Ectodermal cell (in vitro differentiated cells): ENCODE data around the gene ADCY3.

Experiments
- H3K27ac ChIP-seq: 2 replicates; pipeline ENCODE4 v1.7.0; 2013; ENCODE audit warnings: mild to moderate bottlenecking, low read depth, low read length; ENCODE audit not compliant: insufficient read depth, poor library complexity, severe bottlenecking
- H3K27me3 ChIP-seq: 2 replicates; pipeline ENCODE4 v1.7.0; 2013; ENCODE audit warnings: mild to moderate bottlenecking, low read length; ENCODE audit not compliant: insufficient read depth, control insufficient read depth, poor library complexity, severe bottlenecking
- H3K36me3 ChIP-seq: one replicate; pipeline ENCODE4 v1.7.0; 2013; ENCODE audit warnings: low read length; ENCODE audit not compliant: control insufficient read depth, insufficient read depth
- H3K4me1 ChIP-seq: one replicate; pipeline ENCODE4 v1.7.0; 2013; ENCODE audit warnings: low read length; ENCODE audit not compliant: control insufficient read depth, insufficient read depth
- H3K4me3 ChIP-seq: 2 replicates; pipeline ENCODE4 v1.7.0; 2013; ENCODE audit warnings: low read depth, low read length, control low read depth; ENCODE audit not compliant: insufficient read depth
- H3K9me3 ChIP-seq: 2 replicates; pipeline ENCODE4 v1.7.0; 2013; ENCODE audit warnings: mild to moderate bottlenecking, low read length, moderate library complexity; ENCODE audit not compliant: control insufficient read depth
- WGBS, 2 experiments: methylation state at CpG; one replicate each; pipeline ENCODE4 v1.1.7; 2013; ENCODE audit warnings: missing lambda C conversion rate in 2 of 2; 5-methylcytosine and 5-hydroxymethylcytosine counted together

The ADCY3 gene

GRCh38 chr2:24948506-24948905 is 28.5 kb upstream of the ADCY3 start:
- Histone ChIP-seq H3K4me1 (no peaks in the 10 kb centered on the region), H3K27me3 (no peaks in the 10 kb centered on the region), H3K9me3 (no peaks in the 10 kb centered on the region), H3K27ac (no peak overlapping the region), H3K36me3 (peaks cover 14% of the 10 kb centered on the region), H3K4me3 (no peak overlapping the region)
- 90 to 95% methylated on average over 6 of the region's 6 CpGs for WGBS, 2 experiments

GRCh38 chr2:24947561-24948157 is 27.6 kb upstream of the ADCY3 start:
- Histone ChIP-seq H3K4me3 (no peak overlapping the region), H3K27me3 (no peaks in the 10 kb centered on the region), H3K27ac (no peak overlapping the region), H3K9me3 (no peaks in the 10 kb centered on the region), H3K4me1 (no peaks in the 10 kb centered on the region), H3K36me3 (peaks cover 14% of the 10 kb centered on the region)
- 92 to 95% methylated on average over 3 of the region's 3 CpGs for whole genome bisulfite sequencing, 2 experiments

GRCh38 chr2:24945907-24946306 is 25.9 kb upstream of the ADCY3 start:
- 95 to 98% methylated on average over 3 to 4 of the region's 4 CpGs for WGBS, 2 experiments
- Histone ChIP-seq H3K4me3 (no peak overlapping the region), H3K27ac (no peak overlapping the region), H3K9me3 (no peaks in the 10 kb centered on the region), H3K4me1 (no peaks in the 10 kb centered on the region), H3K36me3 (peaks cover 11% of the 10 kb centered on the region), H3K27me3 (no peaks in the 10 kb centered on the region)

- Histone ChIP-seq H3K4me1 (no peaks in the 10 kb centered on the region), H3K27ac (no peak overlapping the region), H3K27me3 (no peaks in the 10 kb centered on the region), H3K4me3 (no peak overlapping the region), H3K36me3 (peaks cover 11% of the 10 kb centered on the region), H3K9me3 (no peaks in the 10 kb centered on the region)
- WGBS, 2 experiments, result 94 to 96% methylated on average over 6 to 7 of the region's 7 CpGs
Observed at GRCh38 chr2:24943427-24944053, 23.5 kb upstream of the ADCY3 start.

- Histone ChIP-seq H3K4me3 (no peak overlapping the region), H3K27ac (no peak overlapping the region), H3K36me3 (no peaks in the 10 kb centered on the region), H3K9me3 (no peaks in the 10 kb centered on the region), H3K4me1 (no peaks in the 10 kb centered on the region), H3K27me3 (no peaks in the 10 kb centered on the region)
- WGBS, 2 experiments, result 85 to 88% methylated on average over 5 to 6 of the region's 6 CpGs
Observed at GRCh38 chr2:24939353-24939752, 19.3 kb upstream of the ADCY3 start.

GRCh38 chr2:24937236-24937635 is 17.2 kb upstream of the ADCY3 start:
- Histone ChIP-seq H3K27ac (no peak overlapping the region), H3K9me3 (no peaks in the 10 kb centered on the region), H3K27me3 (no peaks in the 10 kb centered on the region), H3K36me3 (no peaks in the 10 kb centered on the region), H3K4me3 (no peak overlapping the region), H3K4me1 (no peaks in the 10 kb centered on the region)
- WGBS, 2 experiments, result 87 to 95% methylated on average over 2 of the region's 2 CpGs

- H3K4me3 ChIP-seq, result no peak overlapping the region
- H3K4me1 ChIP-seq, result no peaks in the 10 kb centered on the region
- H3K27me3 ChIP-seq, result no peaks in the 10 kb centered on the region
- no peaks in the 10 kb centered on the region for H3K36me3 ChIP-seq
- WGBS, 2 experiments, result 93% methylated on average over 5 of the region's 5 CpGs
- H3K9me3 ChIP-seq, result no peaks in the 10 kb centered on the region
- no peak overlapping the region for H3K27ac ChIP-seq
Observed at GRCh38 chr2:24935145-24935544, 15.1 kb upstream of the ADCY3 start.

GRCh38 chr2:24932715-24933114 is 12.7 kb upstream of the ADCY3 start:
- WGBS, 2 experiments, result 87 to 88% methylated on average over 5 of the region's 5 CpGs
- H3K36me3 ChIP-seq, result no peaks in the 10 kb centered on the region
- no peak overlapping the region for H3K27ac ChIP-seq
- H3K9me3 ChIP-seq, result no peaks in the 10 kb centered on the region
- no peaks in the 10 kb centered on the region for H3K27me3 ChIP-seq
- H3K4me1 ChIP-seq, result no peaks in the 10 kb centered on the region
- H3K4me3 ChIP-seq, result no peak overlapping the region

GRCh38 chr2:24930768-24931167 is 10.7 kb upstream of the ADCY3 start:
- Histone ChIP-seq H3K4me1 (peaks cover 7% of the 10 kb centered on the region), H3K4me3 (no peak overlapping the region)
- 56 to 62% methylated on average over 6 of the region's 6 CpGs for WGBS, 2 experiments

GRCh38 chr2:24929230-24929629 is 9.2 kb upstream of the ADCY3 start:
- Histone ChIP-seq H3K36me3 (no peaks in the 10 kb centered on the region), H3K4me1 (peaks cover 7% of the 10 kb centered on the region), H3K27ac (no peak overlapping the region), H3K9me3 (no peaks in the 10 kb centered on the region), H3K4me3 (no peak overlapping the region), H3K27me3 (no peaks in the 10 kb centered on the region)
- WGBS, 2 experiments, result 88 to 96% methylated on average over 3 of the region's 3 CpGs

More at GRCh38 chr2:24930768-24931167, 10.7 kb upstream of the ADCY3 start:
- Histone ChIP-seq H3K36me3 (no peaks in the 10 kb centered on the region), H3K9me3 (no peaks in the 10 kb centered on the region), H3K27ac (no peak overlapping the region), H3K27me3 (no peaks in the 10 kb centered on the region)
